Heart left ventricle (tissue), 13 donors: Measurements from ENCODE around the gene GPT2.

Source experiments
- CTCF ChIP-seq, 12 donors: fragments of 200-600 bp; sonication (generic) in 4 of 12; IDR thresholded peaks; one replicate each; pipeline versions ENCODE4 v1.5.0 to v1.8.0; 2018 to 2022; ENCODE audit warnings: antibody characterized with exemption in 12 of 12, mild to moderate bottlenecking in 5 of 12
- POLR2A ChIP-seq, 2 donors: fragments of 450-650 bp; IDR thresholded peaks; one replicate each; pipeline ENCODE4 v1.6.1; 2017; ENCODE audit warnings: antibody characterized with exemption in 2 of 2, mild to moderate bottlenecking in 2 of 2, moderate library complexity in 2 of 2
- donor health status: ischemic (EF 13 %, LVEDD 7.1; RV severe dilation, severe dysfunction).
- donor health status: DM: no; HTN: yes; CAD: no.
- donor health status: DM: no; HTN: no; CAD: no.
- donor health status: ischemic (EF 25% LVEDD 6.9; RV normal size, moderate dysfunction).
- donor health status: ischemic (EF 25% LVEDD 5.7; RV mildly dilated, moderate dysfunction).
- donor health status: ischemic (EF 35%, LVEDD 5.7; RV mildly dilated, moderate dysfunction).
- donor health status: nonischemic (EF 11% LVEDD 7.7; RV severe dilation, severe dysfunction).
- donor health status: DM: yes; HTN: yes; CAD: no.
- donor health status: PGD.
- donor health status: ischemic (EF 29% LVEDD 5.4; RV normal size, mild dysfunction).
- donor health status: nonischemic (EF 23%, LVEDD 6.1; RV moderate dilation, normal function).

- no peak for TF ChIP-seq CTCF (IDR thresholded peaks at IDR 0.05)
- TF ChIP-seq POLR2A (IDR thresholded peaks at IDR 0.05), result no peak
Measured at GRCh38 chr16:46927273-46927672, 43.1 kb downstream of the GPT2 start.
